GM19035 (cell line): ENCODE results near the gene TSPEAR.

Source experiments
- ATAC-seq: cut with Tn5 transposase; IDR thresholded peaks from one replicate; pipeline ENCODE4 v1.9.1; 2021; ENCODE audit not compliant: unreplicated experiment

TSPEAR gene

GRCh38 chr21:44741921-44742320, 30.5 kb upstream of the TSPEAR start:
- no peak for ATAC-seq

DNA sequence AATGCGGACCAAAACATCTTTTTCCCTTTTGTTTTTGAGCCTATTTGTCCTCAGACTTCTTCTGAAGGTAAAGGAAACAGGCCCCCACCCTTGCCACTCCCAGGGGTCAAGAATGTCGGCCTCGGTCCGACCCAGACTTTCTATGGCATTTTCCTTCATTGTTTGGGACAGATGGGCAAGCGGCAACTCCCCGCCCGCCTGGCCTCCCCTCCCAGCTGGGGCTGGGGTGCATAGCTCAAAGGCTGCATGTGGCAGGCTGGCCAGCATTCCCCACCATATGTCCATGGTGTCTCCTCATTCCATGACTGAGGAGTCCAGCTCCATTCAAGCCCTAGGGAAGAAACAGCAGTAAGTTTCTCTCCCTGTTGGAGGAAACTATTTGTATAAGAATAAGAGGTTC, 29.4 kb upstream of the TSPEAR start:
- ATAC-seq = no peak

DNA sequence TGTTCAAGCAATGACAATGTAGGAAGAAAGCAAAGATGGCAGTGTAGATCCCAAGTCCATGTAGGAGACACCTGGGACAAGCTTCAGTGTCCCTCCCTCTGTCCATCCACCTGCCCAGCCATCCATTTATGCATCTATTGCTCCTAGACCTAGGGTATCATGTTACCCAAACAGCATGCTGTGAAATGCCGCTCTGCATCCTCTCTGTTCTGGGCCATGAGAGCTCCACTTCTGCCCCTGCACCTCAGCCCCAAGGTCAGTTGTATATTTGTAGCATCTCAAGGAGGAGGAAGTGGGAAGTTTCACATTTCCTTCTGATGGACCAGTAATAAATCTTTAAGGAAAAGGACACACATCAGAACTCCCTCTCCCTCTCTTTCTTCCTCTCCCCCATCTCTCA, 27.9 kb upstream of the TSPEAR start:
- ATAC-seq = no peak

- no peak for ATAC-seq
Observed at GRCh38 chr21:44738621-44739020, 27.2 kb upstream of the TSPEAR start.

GRCh38 chr21:44737706-44738354, 26.5 kb upstream of the TSPEAR start:
- no peak for ATAC-seq

GRCh38 chr21:44736291-44737004, 25.1 kb upstream of the TSPEAR start:
- ATAC-seq = no peak

DNA sequence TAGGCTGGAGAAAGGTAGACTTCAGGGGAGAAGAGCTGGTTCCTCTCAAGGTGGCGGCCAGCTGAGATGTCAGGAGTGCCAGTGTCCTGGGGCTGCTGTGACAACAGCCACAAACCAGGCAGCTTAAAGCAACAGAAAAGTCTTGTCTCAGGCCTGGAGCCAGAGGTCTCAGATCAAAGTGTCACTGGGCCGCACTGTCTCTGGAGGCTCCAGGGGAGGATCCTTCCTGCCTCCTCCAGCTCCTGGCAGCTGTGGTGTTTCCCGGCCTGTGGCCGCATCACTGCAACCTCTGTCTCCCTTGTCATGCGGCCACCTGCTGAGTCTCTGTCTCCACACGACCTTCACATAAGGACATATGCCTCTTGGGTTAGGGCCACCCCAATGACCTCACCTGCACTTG, 24.4 kb upstream of the TSPEAR start:
- no peak for ATAC-seq

- ATAC-seq = no peak
Observed at GRCh38 chr21:44734841-44735240, 23.5 kb upstream of the TSPEAR start.

- no peak for ATAC-seq
Observed at GRCh38 chr21:44734026-44734745, 22.8 kb upstream of the TSPEAR start.

- no peak for ATAC-seq
Observed at GRCh38 chr21:44732956-44733355, 21.6 kb upstream of the TSPEAR start.

GRCh38 chr21:44732263-44732662, 20.9 kb upstream of the TSPEAR start:
- ATAC-seq = no peak

DNA sequence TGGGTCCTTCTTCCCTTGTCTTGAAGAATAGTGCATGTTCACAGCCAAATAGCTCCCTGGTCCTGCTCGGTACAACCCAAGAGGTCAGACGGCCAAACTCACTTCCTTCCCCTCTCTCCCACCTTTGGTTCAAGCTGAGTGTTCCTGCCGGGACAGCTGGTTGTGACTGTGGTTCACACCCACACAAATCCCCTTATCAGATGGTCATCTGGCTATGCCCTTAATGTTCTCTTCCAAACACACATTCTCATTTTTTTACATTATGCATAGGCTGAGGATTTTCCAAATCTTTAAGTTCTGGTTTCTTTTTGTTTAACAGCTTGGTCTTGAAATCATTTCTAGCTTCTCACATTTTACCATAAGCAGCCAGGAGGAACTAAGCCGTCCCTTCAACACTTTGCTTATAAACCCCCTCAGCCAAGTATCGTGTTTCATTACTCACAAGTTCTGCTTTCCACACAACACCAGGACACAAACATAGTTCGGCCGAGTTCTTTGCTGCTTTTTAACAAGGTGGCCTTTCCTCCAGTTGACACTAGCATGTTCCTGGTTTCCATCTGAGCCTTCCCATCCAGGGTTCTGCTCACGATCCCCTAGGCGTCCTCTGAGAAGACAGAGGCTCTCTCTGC, 19.7 kb upstream of the TSPEAR start:
- ATAC-seq = no peak

DNA sequence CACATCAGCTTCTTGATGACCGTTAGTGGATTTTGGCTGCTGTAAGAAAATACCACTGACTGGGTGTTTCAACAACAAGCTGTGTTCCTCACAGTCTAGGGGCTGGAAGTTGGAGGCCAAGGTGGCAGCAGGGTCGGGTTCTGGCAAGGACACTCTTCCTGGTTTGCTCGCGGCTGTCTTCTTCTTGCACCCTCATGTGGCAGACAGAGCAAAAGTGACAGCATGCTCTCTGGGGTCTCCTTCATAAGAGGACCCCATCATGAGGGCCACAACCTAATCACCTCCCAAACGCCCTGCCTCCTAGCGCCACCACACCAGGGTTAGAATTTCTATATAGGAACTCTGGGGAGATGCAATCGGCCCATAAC, 18.6 kb upstream of the TSPEAR start:
- ATAC-seq = no peak

GRCh38 chr21:44729336-44730027, 18.1 kb upstream of the TSPEAR start:
- no peak for ATAC-seq

DNA sequence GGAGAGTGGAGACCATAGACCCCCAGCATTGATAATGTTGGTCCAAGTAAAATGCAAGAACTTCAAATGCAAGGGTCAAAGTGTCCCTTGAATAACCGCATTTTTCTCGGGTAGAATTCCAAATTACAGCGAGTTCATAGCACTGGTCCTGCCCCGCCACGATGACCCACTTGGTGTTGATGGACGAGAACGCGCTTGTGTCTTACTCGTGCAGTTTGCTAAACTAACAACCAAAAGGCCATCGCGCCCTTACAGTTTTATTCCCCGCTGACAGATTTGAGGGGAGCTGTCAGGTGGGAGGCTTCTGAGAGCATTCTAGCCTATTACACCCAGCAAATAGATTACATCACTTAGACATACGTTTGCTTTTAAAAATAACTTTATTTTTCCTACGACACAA, 17.3 kb upstream of the TSPEAR start:
- no peak for ATAC-seq

GRCh38 chr21:44727757-44728156, 16.4 kb upstream of the TSPEAR start:
- ATAC-seq = no peak

GRCh38 chr21:44727321-44727720, 15.9 kb upstream of the TSPEAR start:
- ATAC-seq = no peak

DNA sequence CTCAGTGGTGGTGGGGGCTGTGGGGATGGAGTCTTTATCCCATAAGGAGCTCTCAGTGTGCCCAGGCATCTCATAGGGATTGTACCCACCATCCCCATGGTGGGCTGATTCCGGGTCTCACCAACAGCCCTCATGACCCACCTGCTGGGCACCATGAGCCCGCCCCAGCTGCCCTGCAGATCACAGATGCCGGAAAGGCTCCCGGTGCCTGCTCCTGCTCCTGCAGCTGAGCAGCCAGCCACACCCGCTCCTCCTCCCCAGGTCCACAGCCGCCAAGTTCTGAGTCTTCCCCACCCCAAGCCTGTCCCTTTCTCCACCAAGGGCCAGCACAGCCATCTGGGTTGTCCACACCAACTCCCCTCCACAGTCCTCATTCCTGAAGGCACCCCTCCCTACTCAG, 15.5 kb upstream of the TSPEAR start:
- ATAC-seq = no peak

DNA sequence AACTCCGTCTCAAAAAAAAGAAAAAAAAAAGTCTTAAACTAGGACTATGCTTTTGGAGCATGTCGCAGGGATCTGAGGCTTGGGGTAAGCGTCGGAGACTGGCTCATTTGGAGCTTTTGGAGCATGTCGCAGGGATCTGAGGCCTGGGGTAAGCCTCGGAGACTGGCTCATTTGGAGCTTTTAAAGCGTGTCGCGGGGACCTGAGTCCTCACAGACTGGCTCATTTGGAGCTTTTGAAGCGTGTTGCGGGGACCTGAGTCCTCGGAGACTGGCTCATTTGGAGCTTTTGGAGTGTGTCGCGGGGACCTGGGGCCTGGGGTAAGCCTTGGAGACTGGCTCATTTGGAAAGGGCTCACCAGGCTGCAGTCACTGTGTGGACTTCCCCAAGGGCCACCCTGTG, 13.6 kb upstream of the TSPEAR start:
- no peak for ATAC-seq

GRCh38 chr21:44724196-44724595, 12.8 kb upstream of the TSPEAR start:
- no peak for ATAC-seq
